SK-N-MC (cell line): ENCODE measurements around the gene FDX1.

Experiments used
- DNase-seq: peaks from one replicate; pipeline ENCODE4 v3.0.0-alpha.2; 2011; ENCODE audit warnings: low read depth, low spot score
- H3K27ac ChIP-seq: fragments of 200-600 bp; sonication (generic); 2 replicates; pipeline ENCODE4 v1.5.1; 2016; ENCODE audit warnings: mixed run types
- H3K36me3 ChIP-seq: fragments of 200-600 bp; sonication (generic); 2 replicates; pipeline ENCODE4 v1.6.1; 2017; ENCODE audit warnings: antibody characterized with exemption, low read length, mixed read lengths; ENCODE audit not compliant: insufficient read depth
- H3K4me3 ChIP-seq: fragments of 200-600 bp; sonication (generic); 2 replicates; pipeline ENCODE4 v1.5.1; 2016
- H3K9ac ChIP-seq: fragments of 200-600 bp; sonication (generic); 2 replicates; pipeline ENCODE4 v1.8.0; 2017; ENCODE audit warnings: mixed run types, mixed read lengths; ENCODE audit not compliant: insufficient read length
- H3K9me3 ChIP-seq: fragments of 200-600 bp; sonication (generic); 2 replicates; pipeline ENCODE4 v1.6.1; 2017; ENCODE audit warnings: low read depth, mild to moderate bottlenecking, antibody characterized with exemption, low read length, moderate library complexity, mixed read lengths
- EZH2 ChIP-seq: fragments of 200-600 bp; sonication (generic); IDR thresholded peaks from one replicate; pipeline ENCODE4 v1.6.1; 2017; ENCODE audit warnings: antibody characterized with exemption
- FOXP2 ChIP-seq: optimal IDR thresholded peaks from 2 replicates; pipeline ENCODE3; 2011; ENCODE audit warnings: mild to moderate bottlenecking, moderate library complexity; ENCODE audit not compliant: insufficient read depth; ENCODE audit errors: extremely low read length, control extremely low read depth
- POLR2AphosphoS5 ChIP-seq: IDR thresholded peaks from 2 replicates; pipeline ENCODE4 v1.6.1; 2012; ENCODE audit warnings: mild to moderate bottlenecking, low read depth, low read length, borderline replicate concordance

Gene FDX1

GRCh38 chr11:110450246-110450645, 20.5 kb downstream of the FDX1 start:
- Histone ChIP-seq H3K9ac (no peak overlapping the region), H3K36me3 (peaks cover 71% of the 10 kb centered on the region), H3K9me3 (peaks cover 6% of the 10 kb centered on the region; the same call in 1 of the 2 replicates), H3K27ac (no peak overlapping the region), H3K4me3 (no peak overlapping the region)
- no peak for TF ChIP-seq POLR2AphosphoS5
- no peak for TF ChIP-seq EZH2
- TF ChIP-seq FOXP2, result no peak
- DNase-seq, result no peak

GRCh38 chr11:110452720-110453119, 23.0 kb downstream of the FDX1 start:
- no peak overlapping the region for H3K27ac ChIP-seq
- peaks cover 71% of the 10 kb centered on the region for H3K36me3 ChIP-seq
- TF ChIP-seq POLR2AphosphoS5 (no peak), FOXP2 (no peak), EZH2 (no peak)
- no peak overlapping the region for H3K9ac ChIP-seq
- H3K9me3 ChIP-seq, result peaks cover 6% of the 10 kb centered on the region; the same call in 1 of the 2 replicates
- DNase-seq, result no peak
- no peak overlapping the region for H3K4me3 ChIP-seq

- H3K4me3 ChIP-seq, result no peak overlapping the region
- H3K9me3 ChIP-seq, result peaks cover 6% of the 10 kb centered on the region; the same call in 1 of the 2 replicates
- TF ChIP-seq EZH2 (no peak), POLR2AphosphoS5 (no peak), FOXP2 (no peak)
- H3K9ac ChIP-seq, result no peak overlapping the region
- DNase-seq, result no peak
- H3K27ac ChIP-seq, result no peak overlapping the region
- peaks cover 71% of the 10 kb centered on the region for H3K36me3 ChIP-seq
Observed at GRCh38 chr11:110453684-110454354, 24.1 kb downstream of the FDX1 start.

- Histone ChIP-seq H3K9me3 (peaks cover 6% of the 10 kb centered on the region; the same call in 1 of the 2 replicates), H3K36me3 (peaks cover 72% of the 10 kb centered on the region), H3K27ac (no peak overlapping the region), H3K9ac (no peak overlapping the region), H3K4me3 (no peak overlapping the region)
- no peak for TF ChIP-seq FOXP2
- no peak for TF ChIP-seq POLR2AphosphoS5
- no peak for TF ChIP-seq EZH2
- DNase-seq, result no peak
Observed at GRCh38 chr11:110454609-110455008, 24.9 kb downstream of the FDX1 start.

- Histone ChIP-seq H3K9me3 (peaks cover 3% of the 10 kb centered on the region; the same call in 1 of the 2 replicates), H3K36me3 (peaks cover 72% of the 10 kb centered on the region), H3K4me3 (no peak overlapping the region), H3K27ac (no peak overlapping the region), H3K9ac (no peak overlapping the region)
- no peak for DNase-seq
- TF ChIP-seq FOXP2 (no peak), EZH2 (no peak), POLR2AphosphoS5 (no peak)
Observed at GRCh38 chr11:110455718-110456117, 26.0 kb downstream of the FDX1 start.

GRCh38 chr11:110463153-110463552, 33.4 kb downstream of the FDX1 start:
- no peak for DNase-seq
- Histone ChIP-seq H3K9ac (no peak overlapping the region), H3K27ac (no peak overlapping the region), H3K9me3 (no peaks in the 10 kb centered on the region), H3K36me3 (peaks cover 63% of the 10 kb centered on the region), H3K4me3 (no peak overlapping the region)
- TF ChIP-seq FOXP2, result no peak
- no peak for TF ChIP-seq EZH2
- no peak for TF ChIP-seq POLR2AphosphoS5

- no peak for TF ChIP-seq POLR2AphosphoS5
- no peak for TF ChIP-seq EZH2
- no peak for TF ChIP-seq FOXP2
- no peak for DNase-seq
- peaks cover 49% of the 10 kb centered on the region for H3K36me3 ChIP-seq
- H3K4me3 ChIP-seq, result no peak overlapping the region
- no peaks in the 10 kb centered on the region for H3K9me3 ChIP-seq
- no peak overlapping the region for H3K9ac ChIP-seq
- H3K27ac ChIP-seq, result no peak overlapping the region
Observed at GRCh38 chr11:110465231-110465630, 35.5 kb downstream of the FDX1 start.

GRCh38 chr11:110467556-110467955, 37.8 kb downstream of the FDX1 start:
- Histone ChIP-seq H3K9me3 (no peaks in the 10 kb centered on the region), H3K9ac (no peak overlapping the region), H3K27ac (no peak overlapping the region), H3K36me3 (peaks cover 39% of the 10 kb centered on the region), H3K4me3 (no peak overlapping the region)
- TF ChIP-seq EZH2, result no peak
- no peak for TF ChIP-seq POLR2AphosphoS5
- no peak for TF ChIP-seq FOXP2
- DNase-seq, result no peak
